SU-DHL-6 (cell line): ENCODE data around the gene CUX1.
"Not testable (repeated sequence)": the region's sequence is repeated elsewhere in the genome, so short reads cannot be mapped to it uniquely, and the experiment has no call there.

Experiments
- H2AFZ ChIP-seq: fragments of 200-600 bp; sonication (generic); 2 replicates; pipeline ENCODE4 v1.6.1; 2014; ENCODE audit warnings: low read depth, mild to moderate bottlenecking, moderate library complexity, mixed read lengths, antibody characterized with exemption, low read length; ENCODE audit not compliant: severe bottlenecking
- H3F3A ChIP-seq: fragments of 200-600 bp; shearing (Covaris generic); 2 replicates; pipeline ENCODE4 v1.6.0; 2016; ENCODE audit warnings: antibody characterized with exemption, mild to moderate bottlenecking; ENCODE audit not compliant: insufficient read depth
- H3K27ac ChIP-seq: fragments of 200-600 bp; sonication (generic); 2 replicates; pipeline ENCODE4 v1.5.1; 2016; ENCODE audit warnings: low read depth, mild to moderate bottlenecking, low read length, moderate library complexity, mixed read lengths
- H3K27me3 ChIP-seq: fragments of 200-600 bp; sonication (generic), shearing (Covaris generic); 2 replicates; pipeline ENCODE4 v1.6.0; 2014; ENCODE audit warnings: mild to moderate bottlenecking, low read length
- H3K36me3 ChIP-seq: fragments of 200-600 bp; sonication (generic); 2 replicates; pipeline ENCODE4 v1.6.1; 2014; ENCODE audit warnings: mild to moderate bottlenecking, low read length, mixed read lengths
- H3K4me2 ChIP-seq: fragments of 300-600, 200-600 bp; shearing (Covaris generic), sonication (generic); 2 replicates; pipeline ENCODE4 v1.6.0; 2014; ENCODE audit warnings: low read length, low read depth, mild to moderate bottlenecking; ENCODE audit not compliant: poor library complexity, severe bottlenecking
- H3K4me3 ChIP-seq: fragments of 200-600 bp; sonication (generic); 2 replicates; pipeline ENCODE4 v1.5.1; 2014; ENCODE audit warnings: antibody characterized with exemption, low read length, mild to moderate bottlenecking, mixed read lengths; ENCODE audit not compliant: insufficient read depth, poor library complexity, severe bottlenecking
- H3K79me2 ChIP-seq: fragments of 200-600 bp; sonication (generic); 2 replicates; pipeline ENCODE4 v1.6.1; 2014; ENCODE audit warnings: mild to moderate bottlenecking, low read length, moderate library complexity; ENCODE audit not compliant: insufficient read depth
- H3K9ac ChIP-seq: fragments of 200-600 bp; sonication (generic); 2 replicates; pipeline ENCODE4 v1.7.0; 2014; ENCODE audit warnings: mild to moderate bottlenecking, low read length
- H3K9me2 ChIP-seq: fragments of 200-600 bp; sonication (generic); replicated peaks from 2 replicates; pipeline ENCODE4 v1.6.1; 2014; ENCODE audit warnings: low read length; ENCODE audit not compliant: insufficient read depth
- H3K9me3 ChIP-seq: fragments of 200-600 bp; sonication (generic); 2 replicates; pipeline ENCODE4 v1.6.1; 2014; ENCODE audit warnings: low read length, mixed read lengths; ENCODE audit not compliant: insufficient read depth
- H4K20me1 ChIP-seq: fragments of 200-600 bp; sonication (generic); 2 replicates; pipeline ENCODE4 v1.6.1; 2014; ENCODE audit warnings: low read depth, mild to moderate bottlenecking, antibody characterized with exemption, low read length, moderate library complexity, mixed read lengths
- CTCF ChIP-seq: fragments of 200-600 bp; sonication (generic); IDR thresholded peaks from one replicate; pipeline ENCODE4 v1.5.1; 2017; ENCODE audit warnings: antibody characterized with exemption, mild to moderate bottlenecking, low read length, moderate library complexity; ENCODE audit not compliant: insufficient read depth, poor library complexity, severe bottlenecking
- EZH2phosphoT487 ChIP-seq: fragments of 200-600 bp; sonication (generic), shearing (Covaris generic); conservative IDR thresholded peaks from 2 replicates; pipeline ENCODE4 v1.6.1; 2018; ENCODE audit warnings: mild to moderate bottlenecking, antibody characterized with exemption, low read length, moderate library complexity, mixed read lengths

CUX1 gene

GRCh38 chr7:102138676-102139075 lies 321.2 kb downstream of the CUX1 start:
- no peaks in the 10 kb centered on the region for H4K20me1 ChIP-seq
- H3K4me2 ChIP-seq = no peak overlapping the region
- no peak overlapping the region for H3K27ac ChIP-seq
- no peaks in the 10 kb centered on the region for H3K9me2 ChIP-seq
- H3K36me3 ChIP-seq = peaks cover 25% of the 10 kb centered on the region; the same call in 1 of the 2 replicates
- H3K4me3 ChIP-seq = no peak overlapping the region
- H3F3A ChIP-seq = 0 out of 2 replicates have a peak, but pooled peaks cover 6% of the 10 kb centered on the region
- no peaks in the 10 kb centered on the region for H3K9me3 ChIP-seq
- 0 out of 2 replicates have a peak, but pooled peaks cover 8% of the 10 kb centered on the region for H3K79me2 ChIP-seq
- H3K9ac ChIP-seq = no peak overlapping the region
- no peak overlapping the region for H2AFZ ChIP-seq
- TF ChIP-seq EZH2phosphoT487 = no peak
- TF ChIP-seq CTCF = no peak
- no peaks in the 10 kb centered on the region for H3K27me3 ChIP-seq

GRCh38 chr7:102140952-102141370 lies 323.5 kb downstream of the CUX1 start:
- H3K27ac ChIP-seq = peak overlapping the region; percentile 33; the same call in 1 of the 2 replicates
- H2AFZ ChIP-seq = no peak overlapping the region

GRCh38 chr7:102142433-102142832 lies 325.0 kb downstream of the CUX1 start:
- H3K27me3 ChIP-seq, H3K4me2 ChIP-seq, H3K9me2 ChIP-seq, H3K79me2 ChIP-seq, H3K4me3 ChIP-seq, H2AFZ ChIP-seq, H3K9me3 ChIP-seq, H4K20me1 ChIP-seq, H3K27ac ChIP-seq, H3F3A ChIP-seq, H3K9ac ChIP-seq: not testable (repeated sequence)
- H3K36me3 ChIP-seq = peaks cover 18% of the 10 kb centered on the region; the same call in 1 of the 2 replicates

More at GRCh38 chr7:102140952-102141370, 323.5 kb downstream of the CUX1 start:
- no peaks in the 10 kb centered on the region for H4K20me1 ChIP-seq
- TF ChIP-seq CTCF (no peak), EZH2phosphoT487 (no peak)
- H3K9ac ChIP-seq = no peak overlapping the region
- H3K27me3 ChIP-seq = no peaks in the 10 kb centered on the region
- H3K9me2 ChIP-seq = no peaks in the 10 kb centered on the region
- no peaks in the 10 kb centered on the region for H3K9me3 ChIP-seq
- H3K36me3 ChIP-seq = peaks cover 22% of the 10 kb centered on the region; the same call in 1 of the 2 replicates
- H3F3A ChIP-seq = 0 out of 2 replicates have a peak, but pooled peaks cover 6% of the 10 kb centered on the region
- H3K4me3 ChIP-seq = no peak overlapping the region
- 0 out of 2 replicates have a peak, but pooled peaks cover 5% of the 10 kb centered on the region for H3K79me2 ChIP-seq
- no peak overlapping the region for H3K4me2 ChIP-seq

- no peak for TF ChIP-seq CTCF
- no peak for TF ChIP-seq EZH2phosphoT487
- peaks cover 4% of the 10 kb centered on the region; the same call in 1 of the 2 replicates for H3K79me2 ChIP-seq
- H3K4me3 ChIP-seq = no peak overlapping the region
- no peak overlapping the region for H3K27ac ChIP-seq
- H3K9me2 ChIP-seq = no peaks in the 10 kb centered on the region
- H3K27me3 ChIP-seq = no peaks in the 10 kb centered on the region
- H3K9me3 ChIP-seq = no peaks in the 10 kb centered on the region
- peaks cover 10% of the 10 kb centered on the region; the same call in 1 of the 2 replicates for H4K20me1 ChIP-seq
- no peak overlapping the region for H2AFZ ChIP-seq
- H3K4me2 ChIP-seq = no peak overlapping the region
- no peaks in the 10 kb centered on the region for H3F3A ChIP-seq
- no peak overlapping the region for H3K9ac ChIP-seq
- H3K36me3 ChIP-seq = peaks cover 7% of the 10 kb centered on the region; the same call in 1 of the 2 replicates
These were observed 328.7 kb downstream of the CUX1 start for GRCh38 chr7:102146122-102146521.
